Brain microvascular endothelial cell (primary cell): ENCODE results near the gene AMPH.

Experiments used
- DNase-seq: peaks from one replicate; pipeline ENCODE4 v3.0.0-alpha.2; 2020
- H3K27ac ChIP-seq: fragments of 250-450 bp; sonication (Bioruptor Pico); 2 replicates; pipeline ENCODE4 v1.5.1; 2020; ENCODE audit warnings: mild to moderate bottlenecking, moderate library complexity
- H3K27me3 ChIP-seq: fragments of 250-450 bp; sonication (Bioruptor Pico); replicated peaks from 2 replicates; pipeline ENCODE4 v1.5.1; 2020; ENCODE audit warnings: mild to moderate bottlenecking
- H3K36me3 ChIP-seq: fragments of 250-450 bp; sonication (Bioruptor Pico); replicated peaks from 2 replicates; pipeline ENCODE4 v1.5.1; 2020; ENCODE audit warnings: mild to moderate bottlenecking
- H3K4me3 ChIP-seq: 2 replicates; pipeline ENCODE4 v1.5.1; 2011; ENCODE audit warnings: low read depth, mild to moderate bottlenecking, control low read depth, low read length, moderate library complexity
- in situ Hi-C: cut with HindIII; loops from 2 replicates; pipeline ENCODE4 v1.10.0; 2017; ENCODE audit warnings: low sequenced_read_pairs, low pct_ligation_motif_present
- TF ChIP-seq, protein P1 (sequence below): IDR thresholded peaks from 2 replicates; pipeline ENCODE4 v1.5.1; 2011; ENCODE audit warnings: low read depth, mild to moderate bottlenecking, moderate library complexity, low read length, control low read depth, inconsistent platforms; ENCODE audit errors: missing control alignments

The AMPH gene

GRCh38 chr7:38565289-38565688, 65.9 kb downstream of the AMPH start:
- DNase-seq, result no peak
- no peak overlapping the region for H3K4me3 ChIP-seq
- H3K36me3 ChIP-seq, result no peaks in the 10 kb centered on the region
- TF ChIP-seq, protein P1, sequence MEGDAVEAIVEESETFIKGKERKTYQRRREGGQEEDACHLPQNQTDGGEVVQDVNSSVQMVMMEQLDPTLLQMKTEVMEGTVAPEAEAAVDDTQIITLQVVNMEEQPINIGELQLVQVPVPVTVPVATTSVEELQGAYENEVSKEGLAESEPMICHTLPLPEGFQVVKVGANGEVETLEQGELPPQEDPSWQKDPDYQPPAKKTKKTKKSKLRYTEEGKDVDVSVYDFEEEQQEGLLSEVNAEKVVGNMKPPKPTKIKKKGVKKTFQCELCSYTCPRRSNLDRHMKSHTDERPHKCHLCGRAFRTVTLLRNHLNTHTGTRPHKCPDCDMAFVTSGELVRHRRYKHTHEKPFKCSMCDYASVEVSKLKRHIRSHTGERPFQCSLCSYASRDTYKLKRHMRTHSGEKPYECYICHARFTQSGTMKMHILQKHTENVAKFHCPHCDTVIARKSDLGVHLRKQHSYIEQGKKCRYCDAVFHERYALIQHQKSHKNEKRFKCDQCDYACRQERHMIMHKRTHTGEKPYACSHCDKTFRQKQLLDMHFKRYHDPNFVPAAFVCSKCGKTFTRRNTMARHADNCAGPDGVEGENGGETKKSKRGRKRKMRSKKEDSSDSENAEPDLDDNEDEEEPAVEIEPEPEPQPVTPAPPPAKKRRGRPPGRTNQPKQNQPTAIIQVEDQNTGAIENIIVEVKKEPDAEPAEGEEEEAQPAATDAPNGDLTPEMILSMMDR, result no peak
- H3K27ac ChIP-seq, result no peak overlapping the region
- in situ Hi-C loops, result no loop called here
- no peaks in the 10 kb centered on the region for H3K27me3 ChIP-seq

GRCh38 chr7:38563741-38564140, 67.4 kb downstream of the AMPH start:
- DNase-seq, result no peak
- no peaks in the 10 kb centered on the region for H3K36me3 ChIP-seq
- H3K27ac ChIP-seq, result no peak overlapping the region
- H3K27me3 ChIP-seq, result no peaks in the 10 kb centered on the region
- no peak overlapping the region for H3K4me3 ChIP-seq
- in situ Hi-C loops, result no loop called here
- TF ChIP-seq, protein P1, result no peak

DNA sequence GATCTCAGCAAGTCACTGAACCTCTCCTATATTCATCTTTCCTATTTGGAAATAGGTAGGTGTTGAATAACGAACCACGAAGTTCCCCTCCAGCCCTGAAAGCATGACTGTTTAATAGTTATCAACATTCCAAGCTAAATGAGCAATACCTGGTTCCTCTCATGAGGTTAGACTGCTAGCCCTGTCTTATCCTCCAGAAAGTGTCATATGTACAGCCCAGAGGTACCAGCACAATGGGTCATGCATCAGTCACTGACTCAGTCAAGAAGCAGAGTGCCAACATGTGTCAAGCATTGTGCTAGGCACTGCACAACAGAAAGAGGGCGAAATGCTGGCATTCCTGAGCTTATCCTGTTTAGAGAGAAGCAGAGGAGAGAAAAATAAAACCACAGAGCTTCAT, 70.0 kb downstream of the AMPH start:
- H3K27me3 ChIP-seq, result no peaks in the 10 kb centered on the region
- DNase-seq, result no peak
- TF ChIP-seq, protein P1, result no peak
- H3K4me3 ChIP-seq, result no peak overlapping the region
- in situ Hi-C loops, result no loop called here
- H3K27ac ChIP-seq, result no peak overlapping the region
- no peaks in the 10 kb centered on the region for H3K36me3 ChIP-seq

- H3K27ac ChIP-seq, result no peak overlapping the region
- DNase-seq, result no peak
- TF ChIP-seq, protein P1, result no peak
- H3K27me3 ChIP-seq, result no peaks in the 10 kb centered on the region
- no peaks in the 10 kb centered on the region for H3K36me3 ChIP-seq
- in situ Hi-C loops, result no loop called here
- H3K4me3 ChIP-seq, result no peak overlapping the region
These were observed 72.3 kb downstream of the AMPH start for GRCh38 chr7:38558761-38559345.

- in situ Hi-C loops, result no loop called here
- TF ChIP-seq, protein P1, result no peak
- no peak overlapping the region for H3K4me3 ChIP-seq
These were observed 76.6 kb downstream of the AMPH start for GRCh38 chr7:38554586-38554985.

DNA sequence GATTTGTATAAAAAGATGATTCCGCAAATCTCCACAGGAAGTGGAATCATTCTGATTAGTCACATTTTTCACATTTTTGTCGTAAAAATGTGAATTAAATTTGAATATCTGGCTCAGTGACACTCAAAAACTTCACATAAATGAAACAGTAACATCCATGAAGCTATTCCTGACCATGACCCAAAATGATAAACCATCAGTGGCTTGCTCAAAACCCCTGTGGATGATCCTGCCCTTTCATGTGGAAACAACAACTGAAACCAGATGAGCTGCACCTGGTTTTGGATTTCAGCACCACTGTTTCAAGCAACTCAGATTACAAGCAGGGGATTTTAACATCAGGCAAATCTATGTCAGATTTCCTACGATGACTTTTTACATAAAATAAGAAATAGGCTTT, 80.3 kb downstream of the AMPH start:
- no peaks in the 10 kb centered on the region for H3K36me3 ChIP-seq
- H3K27ac ChIP-seq, result no peak overlapping the region
- DNase-seq, result no peak
- no peaks in the 10 kb centered on the region for H3K27me3 ChIP-seq
- no peak overlapping the region for H3K4me3 ChIP-seq
- TF ChIP-seq, protein P1, result no peak
- in situ Hi-C loops, result no loop called here

More at GRCh38 chr7:38554586-38554985, 76.6 kb downstream of the AMPH start:
- H3K27me3 ChIP-seq, result no peaks in the 10 kb centered on the region
- no peak overlapping the region for H3K27ac ChIP-seq
- H3K36me3 ChIP-seq, result no peaks in the 10 kb centered on the region
- no peak for DNase-seq
